Sciatic nerve (tissue), 2 donors: Measurements from ENCODE around the gene LPIN1. TPM values are rescaled to one million over a fixed set of nuclear protein-coding genes. Genes with fewer than 3 reads are reported as not detected.
A peak's percentile ranks its signal among the peaks of the same experiment; 100 is the strongest.
"Not testable (repeated sequence)": the region's sequence is repeated elsewhere in the genome, so short reads cannot be mapped to it uniquely, and the experiment has no call there.

Experiments used
- ATAC-seq: fragments of 200-7000 bp; cut with Tn5 transposase; one replicate; pipeline ENCODE4 v1.9.1; 2020; ENCODE audit warnings: mild to moderate bottlenecking, moderate library complexity
- DNase-seq: peaks from one replicate; pipeline ENCODE4 v3.0.0-alpha.2; 2020; ENCODE audit warnings: low spot score
- intact Hi-C: fragments of 100-400 bp; cut with DNase I; formaldehyde crosslinking; loops from one replicate; pipeline ENCODE4 v1.14.2; 2022
- total RNA-seq: library from RNA; stranded (reverse); fragmentation: NEBNext Ultra II Directional; extraction: Animal tissue kit (Norgen Biotek cat#: 25700); gene quantifications from one replicate; pipeline ENCODE4 v1.2.1, GENCODE V29; 2021
- donor health status: DM: no; HTN: no; CAD: no.
- donor health status: DM: no; HTN: no; CAD: no.

LPIN1 gene
- total RNA-seq, 1 donor from 2014 or later: 141 TPM

- DNase-seq: no peak
- intact Hi-C loops: no loop called here
- no peak for ATAC-seq
Measured at GRCh38 chr2:11757101-11757500, 10.7 kb downstream of the LPIN1 start.

GRCh38 chr2:11758187-11758586 is 11.8 kb downstream of the LPIN1 start:
- no peak for DNase-seq
- intact Hi-C loops: no loop called here
- ATAC-seq: no peak

GRCh38 chr2:11758647-11759046 is 12.2 kb downstream of the LPIN1 start:
- peak; percentile 18 for ATAC-seq
- DNase-seq: no peak
- intact Hi-C loops: no loop called here

- DNase-seq, intact Hi-C loops, ATAC-seq: not testable (repeated sequence)
Measured at GRCh38 chr2:11759182-11759975, 12.9 kb downstream of the LPIN1 start.

GRCh38 chr2:11761259-11761658 is 14.8 kb downstream of the LPIN1 start:
- ATAC-seq (no peak), DNase-seq (no peak)
- intact Hi-C loops: no loop called here

- no peak for ATAC-seq
Measured at GRCh38 chr2:11762031-11762430, 15.6 kb downstream of the LPIN1 start.

GRCh38 chr2:11762799-11763461 is 16.5 kb downstream of the LPIN1 start:
- ATAC-seq: no peak
- DNase-seq: no peak
- intact Hi-C loops: no loop called here

More at GRCh38 chr2:11762031-11762430, 15.6 kb downstream of the LPIN1 start:
- intact Hi-C loops: no loop called here
- DNase-seq: no peak

GRCh38 chr2:11764359-11764758 is 17.9 kb downstream of the LPIN1 start:
- no peak for DNase-seq
- intact Hi-C loops: no loop called here
- peak; percentile 46 for ATAC-seq

- intact Hi-C loops: no loop called here
- ATAC-seq (no peak), DNase-seq (no peak)
Measured at GRCh38 chr2:11764920-11765319, 18.5 kb downstream of the LPIN1 start.

GRCh38 chr2:11765501-11765900 is 19.1 kb downstream of the LPIN1 start:
- ATAC-seq (no peak), DNase-seq (no peak)
- intact Hi-C loops: no loop called here

GRCh38 chr2:11766016-11766415 is 19.6 kb downstream of the LPIN1 start:
- intact Hi-C loops: no loop called here
- no peak for ATAC-seq

GRCh38 chr2:11767779-11768178 is 21.3 kb downstream of the LPIN1 start:
- DNase-seq (no peak), ATAC-seq (no peak)
- intact Hi-C loops: no loop called here

More at GRCh38 chr2:11766016-11766415, 19.6 kb downstream of the LPIN1 start:
- no peak for DNase-seq

- no peak for DNase-seq
- no peak for ATAC-seq
- intact Hi-C loops: no loop called here
Measured at GRCh38 chr2:11768946-11769345, 22.5 kb downstream of the LPIN1 start.

GRCh38 chr2:11769516-11769915 is 23.1 kb downstream of the LPIN1 start:
- intact Hi-C loops: no loop called here
- ATAC-seq (no peak), DNase-seq (no peak)

- no peak for ATAC-seq
- intact Hi-C loops: no loop called here
Measured at GRCh38 chr2:11770531-11771188, 24.2 kb downstream of the LPIN1 start.

GRCh38 chr2:11771971-11772615 is 25.7 kb downstream of the LPIN1 start:
- ATAC-seq (no peak), DNase-seq (no peak)
- intact Hi-C loops: no loop called here

More at GRCh38 chr2:11770531-11771188, 24.2 kb downstream of the LPIN1 start:
- no peak for DNase-seq

- DNase-seq (no peak), ATAC-seq (no peak)
- intact Hi-C loops: no loop called here
Measured at GRCh38 chr2:11773111-11773510, 26.7 kb downstream of the LPIN1 start.

- no peak for DNase-seq
- intact Hi-C loops: no loop called here
- no peak for ATAC-seq
Measured at GRCh38 chr2:11773747-11774525, 27.5 kb downstream of the LPIN1 start.

GRCh38 chr2:11774600-11774999 is 28.2 kb downstream of the LPIN1 start:
- DNase-seq: no peak

More at GRCh38 chr2:11774600-11774999, 28.2 kb downstream of the LPIN1 start:
- intact Hi-C loops: no loop called here
- no peak for ATAC-seq
